Kidney capillary endothelial cell (primary cell): ENCODE results near the gene AADACL2.
A peak's percentile ranks its signal among the peaks of the same experiment; 100 is the strongest.
"Not testable (repeated sequence)": the region's sequence is repeated elsewhere in the genome, so short reads cannot be mapped to it uniquely, and the experiment has no call there.

Source experiments
- DNase-seq: peaks from one replicate; pipeline ENCODE4 v3.0.0-alpha.2; 2018; ENCODE audit warnings: low spot score

The AADACL2 gene

DNA sequence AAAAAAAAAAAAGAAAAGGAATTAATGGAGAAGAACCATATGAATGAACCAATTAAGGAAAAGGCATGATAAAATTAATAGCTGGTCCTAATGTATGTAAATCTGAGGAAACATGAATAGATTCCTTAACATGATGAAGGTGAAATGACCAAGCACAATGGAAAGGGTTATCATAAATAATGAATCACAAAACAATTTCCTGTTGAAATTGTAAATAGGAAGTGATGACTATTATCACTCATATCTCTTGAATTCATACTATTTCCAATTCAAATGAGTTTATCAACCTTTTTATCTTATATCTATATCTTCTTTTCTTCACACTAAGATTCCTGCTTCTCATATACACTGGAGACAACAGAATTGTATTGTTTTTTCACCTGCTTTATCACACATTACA lies 32.0 kb downstream of the AADACL2 start:
- DNase-seq: peak; percentile 70

DNA sequence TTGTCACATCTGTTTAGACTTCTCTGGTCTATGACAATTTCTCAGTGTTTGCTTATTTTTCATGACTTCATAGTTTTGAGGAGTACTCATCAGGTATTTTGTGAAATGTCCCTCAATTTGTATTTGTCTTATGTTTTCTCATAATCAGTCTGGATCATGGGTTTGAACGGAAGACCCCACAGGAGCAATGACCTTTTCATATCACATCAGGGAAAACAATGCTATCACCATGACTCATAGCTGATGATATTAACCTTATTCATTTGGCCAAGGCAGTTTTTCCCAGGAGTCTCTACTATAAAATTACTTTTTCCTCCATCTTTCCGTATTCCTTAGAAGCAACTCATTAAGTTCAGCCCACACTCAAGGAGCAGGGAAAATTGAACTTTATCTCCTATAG lies 32.7 kb downstream of the AADACL2 start:
- peak; percentile 76 for DNase-seq

DNA sequence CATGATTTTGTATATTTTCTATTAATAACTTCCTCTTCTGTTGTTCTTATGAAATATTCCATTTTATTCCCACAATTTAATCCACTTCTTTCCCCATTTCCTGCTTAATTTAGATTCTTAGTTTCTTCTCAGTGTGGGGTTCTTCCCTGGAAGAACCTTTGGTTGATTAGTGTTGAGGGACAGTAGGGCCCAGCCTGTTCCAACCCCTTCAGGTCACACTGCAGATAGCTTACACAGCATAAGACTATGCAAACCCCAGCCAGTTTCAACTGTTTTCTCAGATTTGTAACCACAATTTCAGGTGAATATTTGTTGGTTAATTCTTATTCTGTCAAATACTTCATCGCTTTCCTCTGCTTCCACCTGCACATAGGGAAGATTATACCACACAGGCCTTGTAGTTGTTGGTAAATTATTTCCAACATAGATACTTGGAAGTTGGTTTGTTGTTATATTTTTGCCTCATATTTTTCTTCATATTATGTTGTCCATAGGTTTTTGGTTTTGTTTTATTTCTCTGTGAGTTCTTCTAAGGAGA lies 34.7 kb downstream of the AADACL2 start:
- DNase-seq: no peak

- no peak for DNase-seq
Measured at GRCh38 chr3:151769175-151769574, 35.4 kb downstream of the AADACL2 start.

DNA sequence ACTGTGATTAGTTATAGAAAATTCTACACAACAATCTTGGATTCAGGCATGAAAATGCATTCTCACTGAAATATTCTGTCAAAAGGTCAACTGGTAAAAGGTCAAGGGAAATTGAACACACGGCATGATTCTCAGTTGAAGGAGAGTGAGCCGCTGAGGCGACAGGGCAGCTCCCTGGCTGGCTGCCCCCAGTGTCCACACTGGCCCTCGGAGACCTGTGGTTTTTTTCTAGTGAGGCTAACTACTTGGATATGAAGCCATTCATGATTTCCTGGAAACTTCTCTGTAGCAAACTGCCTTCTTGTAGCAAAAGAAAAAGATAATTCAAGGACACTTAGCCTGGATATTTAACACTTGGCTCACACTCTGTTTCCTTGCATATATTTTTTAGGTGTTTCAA lies 37.2 kb downstream of the AADACL2 start:
- no peak for DNase-seq

- DNase-seq: no peak
Measured at GRCh38 chr3:151772825-151773480, 39.2 kb downstream of the AADACL2 start.

DNA sequence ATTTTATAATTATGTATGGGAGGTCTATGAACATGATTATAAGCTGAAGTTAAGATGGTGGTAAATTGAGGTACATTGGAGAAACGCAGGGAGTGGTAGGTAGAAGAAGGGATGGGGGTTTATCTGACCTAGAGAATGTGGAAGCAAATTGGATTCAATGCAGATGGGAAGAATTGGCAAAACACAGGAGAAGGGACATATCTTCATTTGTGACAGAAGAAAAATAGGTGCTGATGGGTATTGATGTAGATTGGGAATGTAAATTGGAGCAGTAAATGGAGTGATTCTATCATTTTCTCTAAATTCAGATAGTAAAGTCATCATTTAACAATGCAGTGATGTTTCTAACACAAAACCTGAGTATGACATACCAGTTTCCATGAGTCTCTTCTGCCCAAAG lies 40.5 kb downstream of the AADACL2 start:
- DNase-seq: no peak

DNA sequence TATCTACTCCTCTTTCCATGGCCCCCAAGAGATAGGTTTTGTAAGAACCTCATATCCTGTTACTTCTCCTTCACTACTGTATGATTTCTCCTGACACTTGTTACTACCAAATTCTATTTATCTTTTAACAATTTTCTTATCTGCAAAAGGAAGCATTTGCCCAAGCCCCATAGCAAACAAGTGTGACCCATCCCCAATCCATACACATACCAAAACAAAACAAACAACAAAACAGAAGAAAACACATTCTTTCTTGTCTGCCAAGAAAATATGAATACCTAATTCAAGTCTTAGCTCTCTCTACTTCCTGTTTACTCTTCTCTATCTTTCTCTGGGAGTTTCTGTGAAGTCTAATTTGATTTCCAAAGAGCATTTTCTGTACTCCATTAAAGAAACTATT lies 41.2 kb downstream of the AADACL2 start:
- no peak for DNase-seq

- DNase-seq: no peak
Measured at GRCh38 chr3:151775314-151776258, 41.9 kb downstream of the AADACL2 start.

- no peak for DNase-seq
Measured at GRCh38 chr3:151776259-151776740, 42.6 kb downstream of the AADACL2 start.

- no peak for DNase-seq
Measured at GRCh38 chr3:151777880-151778279, 44.2 kb downstream of the AADACL2 start.

GRCh38 chr3:151787626-151788025 lies 53.9 kb downstream of the AADACL2 start:
- no peak for DNase-seq

DNA sequence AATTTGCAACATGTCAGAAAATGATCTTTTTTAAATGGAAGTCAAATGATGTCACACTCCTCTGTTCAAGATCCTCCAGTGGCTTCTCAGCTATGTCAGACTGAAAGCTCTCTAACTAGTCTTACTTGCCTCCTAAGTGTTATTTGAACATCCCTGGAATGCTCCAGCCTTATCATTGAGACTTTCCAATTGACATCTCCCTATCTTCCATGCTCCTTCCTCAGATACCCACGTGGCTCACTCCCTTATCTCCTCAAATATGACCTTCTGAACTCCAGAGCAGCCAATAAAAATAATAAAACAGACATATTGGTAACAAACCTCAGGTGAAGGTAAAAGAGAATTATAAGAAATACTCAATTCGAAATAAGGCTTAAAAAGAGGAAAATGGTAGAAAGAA lies 54.7 kb downstream of the AADACL2 start:
- DNase-seq: no peak

GRCh38 chr3:151789853-151790463 lies 56.2 kb downstream of the AADACL2 start:
- no peak for DNase-seq

DNA sequence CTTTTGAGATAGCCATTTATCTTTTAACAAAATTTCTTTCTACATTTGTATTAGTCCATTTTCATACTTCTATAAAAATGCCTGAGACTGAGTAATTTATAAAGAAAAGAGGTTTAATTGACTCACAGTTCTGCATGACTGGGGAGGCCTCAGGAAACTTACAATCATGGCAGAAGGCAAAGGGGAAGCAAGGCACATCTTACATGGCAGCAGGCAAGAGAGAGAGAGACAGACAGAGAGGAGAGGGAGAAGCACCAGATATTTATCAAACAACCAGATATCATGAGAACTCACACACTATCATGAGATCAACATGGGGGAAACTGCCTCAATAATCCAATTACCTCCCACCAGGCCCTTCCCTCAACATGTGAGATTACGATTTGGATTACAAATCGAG lies 57.0 kb downstream of the AADACL2 start:
- not testable (repeated sequence) for DNase-seq

GRCh38 chr3:151792411-151792810 lies 58.7 kb downstream of the AADACL2 start:
- no peak for DNase-seq

DNA sequence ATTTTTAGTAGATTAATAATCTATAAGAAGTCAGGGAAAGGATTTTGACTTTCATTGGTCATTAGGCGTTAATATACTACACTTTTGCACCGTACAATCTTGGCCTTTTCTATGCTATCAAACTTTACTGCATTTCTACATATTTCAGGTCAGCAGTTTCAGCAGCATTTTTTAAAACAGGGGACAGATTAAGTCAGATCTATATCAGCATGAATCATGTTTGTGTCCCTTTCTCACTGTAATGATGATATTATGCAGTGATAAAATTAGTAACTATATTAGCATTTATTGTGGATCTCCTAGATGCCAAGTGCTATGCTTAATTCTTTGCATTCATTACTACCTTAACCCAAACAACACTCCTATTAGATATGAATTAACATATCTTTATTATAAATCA lies 59.9 kb downstream of the AADACL2 start:
- DNase-seq: no peak

DNA sequence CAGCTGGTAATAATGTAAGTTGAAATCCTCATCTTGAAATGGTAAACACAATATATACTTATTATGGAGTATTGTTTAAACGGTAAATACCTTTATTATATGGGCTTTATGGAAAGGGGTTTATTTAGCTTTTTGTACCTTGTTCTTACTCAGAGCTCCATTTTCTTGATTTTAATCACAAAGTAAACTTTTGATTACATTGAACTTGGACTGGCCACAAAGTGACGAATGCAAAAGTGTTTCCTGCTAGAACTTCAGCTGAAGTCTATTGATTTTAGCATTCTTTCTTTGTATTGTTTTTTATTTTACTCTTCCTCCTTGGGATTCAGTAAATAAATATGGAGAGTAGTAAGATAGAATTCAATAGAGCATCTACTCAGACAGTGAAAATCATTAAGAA lies 60.4 kb downstream of the AADACL2 start:
- DNase-seq: no peak

GRCh38 chr3:151795276-151795675 lies 61.5 kb downstream of the AADACL2 start:
- no peak for DNase-seq

DNA sequence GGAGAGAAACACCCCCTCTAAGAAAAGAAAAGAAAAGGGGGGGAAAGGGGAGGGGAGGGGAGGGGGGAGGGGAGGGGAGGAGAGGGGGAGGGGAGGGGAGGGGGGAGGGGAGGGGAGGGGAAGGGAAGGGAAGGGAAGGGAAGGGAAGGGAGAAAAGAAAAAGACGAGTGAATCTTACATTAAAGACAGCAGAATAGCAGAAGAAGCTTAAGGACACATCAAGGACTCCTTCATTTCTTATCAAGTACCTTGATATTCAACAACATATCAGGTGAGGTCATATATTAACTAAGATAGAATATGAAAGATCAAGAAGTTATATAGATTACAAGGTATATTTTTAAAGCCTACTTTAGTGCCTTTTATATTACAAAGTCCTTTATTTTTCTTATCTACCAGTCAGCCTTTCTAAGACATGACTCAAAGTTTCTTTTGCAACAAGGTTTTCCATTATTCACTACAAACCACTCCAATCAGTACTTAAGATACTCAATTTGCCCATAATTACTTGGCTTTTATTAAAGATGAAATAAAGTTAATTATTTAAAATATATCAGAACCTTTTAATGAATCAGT lies 62.5 kb downstream of the AADACL2 start:
- no peak for DNase-seq

DNA sequence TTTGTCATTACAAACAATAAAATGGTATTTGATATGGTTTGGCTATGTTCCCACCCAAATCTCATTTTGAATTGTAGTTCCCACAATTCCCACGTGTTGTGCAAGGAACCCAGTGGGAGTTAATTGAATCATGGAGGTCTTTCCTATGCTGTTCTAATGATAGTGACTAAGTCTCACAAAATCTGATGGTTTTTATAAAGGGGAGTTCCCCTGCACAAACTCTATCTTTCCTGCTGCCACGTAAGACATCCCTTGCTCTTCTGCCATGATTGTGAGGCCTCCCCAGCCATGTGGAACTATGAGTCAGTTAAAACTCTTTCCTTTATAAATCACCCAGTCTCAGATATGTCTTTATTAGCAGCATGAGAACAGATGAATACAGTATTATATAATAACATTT lies 64.7 kb downstream of the AADACL2 start:
- DNase-seq: no peak

DNA sequence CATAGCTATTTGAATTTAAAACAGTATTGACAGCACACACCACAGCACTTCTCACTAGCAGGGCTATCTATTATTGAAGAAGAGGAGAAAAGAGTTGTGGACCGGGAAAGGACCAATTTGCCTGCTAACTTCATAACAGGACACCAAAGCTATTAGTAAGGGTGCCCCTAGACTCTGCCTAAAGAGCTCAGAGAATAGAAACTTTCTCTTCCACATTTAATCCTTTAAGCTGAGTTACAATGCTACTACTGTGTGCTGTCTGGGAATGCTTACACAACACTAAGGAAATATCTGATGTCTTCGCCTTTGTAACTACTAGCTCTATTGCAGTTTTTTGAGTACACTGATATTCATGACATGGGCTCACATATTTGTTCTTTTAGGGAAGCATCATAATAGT lies 66.7 kb downstream of the AADACL2 start:
- DNase-seq: no peak
